ENCODE data around the gene SEC24B. TPM values are rescaled to one million over a fixed set of nuclear protein-coding genes. Genes with fewer than 3 reads are reported as not detected.

Gene SEC24B
- total RNA-seq, 1 donor from 2014 or later, result 34.6 TPM

DNA sequence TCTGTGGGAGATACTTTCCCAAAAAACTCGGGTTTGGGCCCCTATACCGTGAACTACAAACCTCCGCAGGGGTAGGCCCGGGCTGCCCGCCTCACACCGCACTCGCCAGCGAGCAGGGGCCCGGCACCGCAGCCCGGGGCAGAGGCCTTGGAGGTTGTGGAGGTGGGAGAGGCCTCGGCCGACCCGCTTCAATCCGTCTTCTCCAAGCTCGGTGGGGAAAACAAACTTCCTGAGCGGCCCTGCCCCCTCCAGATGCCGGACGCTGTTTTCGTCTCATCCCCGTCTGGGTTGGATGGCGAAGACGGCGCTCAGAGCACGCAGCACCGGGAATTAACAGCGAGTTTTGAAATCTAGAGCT is 126.0 kb downstream of the SEC24B start:
- peak overlapping the region; percentile 90 for H3K27ac Mint-ChIP-seq (ENCODE audit: unreplicated experiment)
- no peaks in the 10 kb centered on the region for H3K36me3 Mint-ChIP-seq (ENCODE audit: unreplicated experiment)
- no peaks in the 10 kb centered on the region for H3K9me3 Mint-ChIP-seq (ENCODE audit: unreplicated experiment)
- no peak for TF ChIP-seq CTCF (IDR thresholded peaks at IDR 0.05)
- H3K4me1 Mint-ChIP-seq (ENCODE audit: unreplicated experiment), result peaks cover 24% of the 10 kb centered on the region
- H3K27me3 Mint-ChIP-seq (ENCODE audit: unreplicated experiment), result no peaks in the 10 kb centered on the region
- H3K4me3 Mint-ChIP-seq (ENCODE audit: unreplicated experiment), result peak overlapping the region; percentile 83
- DNase-seq (ENCODE audit: extremely low spot score, unreplicated experiment), result no peak

DNA sequence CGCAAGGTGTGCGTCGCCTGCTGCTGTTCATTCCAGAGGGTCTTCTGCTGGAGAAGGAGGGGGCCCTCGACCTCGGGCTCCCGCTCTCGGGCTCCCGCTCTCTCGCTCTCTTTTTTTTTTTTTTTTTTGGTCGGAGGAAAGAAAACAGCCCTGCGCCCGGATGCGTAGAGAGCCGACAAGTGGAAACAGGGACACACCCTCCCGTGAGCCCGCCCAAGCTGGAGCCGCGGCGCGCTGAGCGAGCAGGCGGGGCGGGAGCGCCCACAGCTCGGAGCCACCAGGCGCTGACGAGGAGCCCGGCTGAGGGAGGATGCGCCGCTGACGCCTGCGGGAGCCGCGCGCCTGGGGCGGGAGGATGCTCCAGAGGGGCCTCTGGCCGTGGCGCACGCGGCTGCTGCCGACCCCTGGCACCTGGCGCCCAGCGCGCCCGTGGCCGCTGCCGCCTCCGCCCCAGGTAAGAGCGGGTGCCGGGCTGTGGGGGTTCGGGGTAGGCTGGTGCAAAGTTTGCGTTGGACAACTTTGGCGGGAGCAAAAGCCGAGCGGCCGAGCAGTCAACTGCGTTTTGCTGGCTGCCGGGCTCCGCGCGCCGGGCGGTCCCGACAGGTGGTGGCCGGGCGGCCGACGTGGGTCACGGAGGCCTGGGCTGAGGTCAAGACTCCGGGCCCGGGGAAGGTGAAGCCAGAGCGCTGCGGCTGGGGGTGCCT is 126.5 kb downstream of the SEC24B start, which contains the start of gene MCUB:
Gene MCUB, plus strand, starts transcription at position 264 of the 704 bp plus-strand sequence. Its CDS starts 92 bp downstream, at position 356.
- H3K27ac Mint-ChIP-seq (ENCODE audit: unreplicated experiment), result peak within 1 kb of the TSS; percentile 94
- H3K4me3 Mint-ChIP-seq (ENCODE audit: unreplicated experiment), result peak within 1 kb of the TSS; percentile 90
- H3K27me3 Mint-ChIP-seq (ENCODE audit: unreplicated experiment), result no peaks in the 10 kb centered on the region
- peak; percentile 93 for DNase-seq (ENCODE audit: extremely low spot score, unreplicated experiment)
- no peaks in the 10 kb centered on the region for H3K36me3 Mint-ChIP-seq (ENCODE audit: unreplicated experiment)
- no peak for TF ChIP-seq CTCF (IDR thresholded peaks at IDR 0.05)
- H3K4me1 Mint-ChIP-seq (ENCODE audit: unreplicated experiment), result peaks cover 24% of the 10 kb centered on the region
- H3K9me3 Mint-ChIP-seq (ENCODE audit: unreplicated experiment), result no peaks in the 10 kb centered on the region

GRCh38 chr4:109560687-109561461 is 127.3 kb downstream of the SEC24B start:
- H3K36me3 Mint-ChIP-seq (ENCODE audit: unreplicated experiment), result no peaks in the 10 kb centered on the region
- peak overlapping the region; percentile 94 for H3K27ac Mint-ChIP-seq (ENCODE audit: unreplicated experiment)
- no peaks in the 10 kb centered on the region for H3K9me3 Mint-ChIP-seq (ENCODE audit: unreplicated experiment)
- no peak for DNase-seq (ENCODE audit: extremely low spot score, unreplicated experiment)
- no peak for TF ChIP-seq CTCF (IDR thresholded peaks at IDR 0.05)
- H3K4me3 Mint-ChIP-seq (ENCODE audit: unreplicated experiment), result peak overlapping the region; percentile 90
- no peaks in the 10 kb centered on the region for H3K27me3 Mint-ChIP-seq (ENCODE audit: unreplicated experiment)
- H3K4me1 Mint-ChIP-seq (ENCODE audit: unreplicated experiment), result peaks cover 24% of the 10 kb centered on the region

DNA sequence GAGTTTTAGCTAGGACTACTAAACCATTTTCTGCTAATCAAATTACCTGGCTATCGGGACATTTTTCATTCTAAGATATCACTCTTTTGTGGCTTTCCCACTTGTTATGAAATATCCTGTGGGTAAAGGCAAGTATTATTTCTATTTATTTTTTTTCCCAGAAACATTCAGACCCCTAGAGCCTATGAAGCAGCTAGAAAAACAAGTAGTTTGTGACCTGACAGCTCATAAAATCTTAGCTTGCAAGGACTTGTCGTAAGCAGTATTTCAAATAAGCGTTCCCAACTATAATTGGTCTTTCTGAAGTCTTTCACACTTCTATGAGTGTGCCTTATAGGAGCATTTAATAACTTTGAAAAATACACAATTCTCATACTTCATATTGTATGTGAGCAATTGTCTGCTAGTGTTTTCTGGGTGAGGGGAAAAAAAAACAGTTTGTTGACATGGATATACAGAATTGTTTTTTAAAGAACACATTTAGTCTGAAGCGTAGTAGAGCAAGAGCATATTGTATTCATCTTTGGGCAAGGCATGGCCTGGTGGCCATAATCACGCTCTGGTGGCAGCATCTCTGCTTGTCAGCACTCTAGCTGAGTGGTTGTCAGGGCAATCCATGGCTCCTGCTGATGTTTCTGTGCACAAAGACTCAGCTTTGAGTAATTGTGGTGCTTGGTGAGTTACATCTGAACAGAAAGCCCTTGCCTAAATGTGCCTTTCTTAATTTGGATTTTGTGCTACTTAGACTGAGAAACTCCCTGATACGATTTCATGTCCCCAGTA is 129.0 kb downstream of the SEC24B start:
- Mint-ChIP-seq H3K27me3 (ENCODE audit: unreplicated experiment) (no peaks in the 10 kb centered on the region), H3K36me3 (ENCODE audit: unreplicated experiment) (no peaks in the 10 kb centered on the region), H3K4me3 (ENCODE audit: unreplicated experiment) (no peak overlapping the region), H3K9me3 (ENCODE audit: unreplicated experiment) (no peaks in the 10 kb centered on the region), H3K4me1 (ENCODE audit: unreplicated experiment) (peaks cover 24% of the 10 kb centered on the region), H3K27ac (ENCODE audit: unreplicated experiment) (no peak overlapping the region)
- TF ChIP-seq CTCF (IDR thresholded peaks at IDR 0.05), result no peak
- DNase-seq (ENCODE audit: extremely low spot score, unreplicated experiment), result no peak

All from osteocyte (in vitro differentiated cells).